HepG2 (cell line): ENCODE results near the gene DAZAP1. TPM values are rescaled to one million over a fixed set of nuclear protein-coding genes. Genes with fewer than 3 reads are reported as not detected.
A peak's percentile ranks its signal among the peaks of the same experiment; 100 is the strongest.

Experiments used
- ARID2 ChIP-seq: sonication (generic); formaldehyde crosslinking; IDR thresholded peaks from 2 replicates; pipeline ENCODE4 v1.8.1; 2022; ENCODE audit warnings: mild to moderate bottlenecking, missing genetic modification reagents, borderline replicate concordance
- ATAD3A ChIP-seq: sonication (generic); formaldehyde crosslinking; IDR thresholded peaks from 2 replicates; pipeline ENCODE4 v1.4.0; 2020; ENCODE audit warnings: missing genetic modification reagents
- FOXK2 ChIP-seq: fragments of 450-650 bp; IDR thresholded peaks from 2 replicates; pipeline ENCODE4 v1.6.1; 2016
- FOXM1 ChIP-seq: sonication (generic); formaldehyde crosslinking; IDR thresholded peaks from 2 replicates; pipeline ENCODE4 v1.5.0; 2020; ENCODE audit warnings: missing genetic modification reagents
- JUNB ChIP-seq: sonication (generic); formaldehyde crosslinking; IDR thresholded peaks from 2 replicates; pipeline ENCODE4 v1.8.0; 2022; ENCODE audit warnings: missing genetic modification reagents, mild to moderate bottlenecking, borderline replicate concordance
- MATR3 ChIP-seq: sonication (generic); formaldehyde crosslinking; IDR thresholded peaks from 2 replicates; pipeline ENCODE4 v1.4.0; 2020; ENCODE audit warnings: missing genetic modification reagents
- MBNL3 ChIP-seq: fragments of 250-450 bp; sonication (Bioruptor Pico); conservative IDR thresholded peaks from 2 replicates; pipeline ENCODE4 v1.8.0; 2022; ENCODE audit warnings: mild to moderate bottlenecking, inconsistent platforms
- NR2C2 ChIP-seq: sonication (generic); formaldehyde crosslinking; IDR thresholded peaks from 2 replicates; pipeline ENCODE4 v1.4.0; 2020; ENCODE audit warnings: missing genetic modification reagents, mild to moderate bottlenecking, moderate library complexity, borderline replicate concordance
- PHF8 ChIP-seq: sonication (generic); formaldehyde crosslinking; IDR thresholded peaks from 2 replicates; pipeline ENCODE4 v1.5.0; 2020; ENCODE audit warnings: missing genetic modification reagents
- SETDB1 ChIP-seq: sonication (generic); formaldehyde crosslinking; IDR thresholded peaks from 2 replicates; pipeline ENCODE4 v1.5.1; 2020; ENCODE audit warnings: missing genetic modification reagents, mild to moderate bottlenecking, borderline replicate concordance
- SIX1 ChIP-seq: sonication (generic); formaldehyde crosslinking; IDR thresholded peaks from 2 replicates; pipeline ENCODE4 v1.4.0; 2020; ENCODE audit warnings: missing genetic modification reagents, borderline replicate concordance
- ZBTB1 ChIP-seq: sonication (generic); formaldehyde crosslinking; IDR thresholded peaks from 2 replicates; pipeline ENCODE4 v1.4.0; 2020; ENCODE audit warnings: missing genetic modification reagents, borderline replicate concordance
- ZBTB7A ChIP-seq: sonication (generic); formaldehyde crosslinking; IDR thresholded peaks from 2 replicates; pipeline ENCODE4 v1.8.0; 2022; ENCODE audit warnings: mild to moderate bottlenecking, missing genetic modification reagents
- ZFP82 ChIP-seq: sonication (generic); formaldehyde crosslinking; IDR thresholded peaks from 2 replicates; pipeline ENCODE4 v1.5.1; 2020; ENCODE audit warnings: mild to moderate bottlenecking, missing genetic modification reagents, borderline replicate concordance
- ZIK1 ChIP-seq: sonication (generic); formaldehyde crosslinking; IDR thresholded peaks from 2 replicates; pipeline ENCODE4 v1.5.0; 2020; ENCODE audit warnings: mild to moderate bottlenecking, low read depth, missing genetic modification reagents, borderline replicate concordance
- ZNF124 ChIP-seq: sonication (generic); formaldehyde crosslinking; IDR thresholded peaks from 2 replicates; pipeline ENCODE4 v1.4.0; 2020; ENCODE audit warnings: missing genetic modification reagents
- ZNF143 ChIP-seq: sonication (generic); formaldehyde crosslinking; IDR thresholded peaks from 2 replicates; pipeline ENCODE4 v1.4.0; 2020; ENCODE audit warnings: missing genetic modification reagents
- ZNF17 ChIP-seq: sonication (generic); formaldehyde crosslinking; IDR thresholded peaks from 2 replicates; pipeline ENCODE4 v1.5.0; 2020; ENCODE audit warnings: mild to moderate bottlenecking, missing genetic modification reagents
- ZNF263 ChIP-seq: sonication (generic); formaldehyde crosslinking; IDR thresholded peaks from 2 replicates; pipeline ENCODE4 v1.4.0; 2020; ENCODE audit warnings: missing genetic modification reagents
- ZNF354B ChIP-seq: sonication (generic); formaldehyde crosslinking; IDR thresholded peaks from 2 replicates; pipeline ENCODE4 v1.8.0; 2022; ENCODE audit warnings: mild to moderate bottlenecking, missing genetic modification reagents
- ZNF580 ChIP-seq: IDR thresholded peaks from 2 replicates; pipeline ENCODE4 v1.6.1; 2016; ENCODE audit warnings: low read depth, borderline replicate concordance
- ZNF891 ChIP-seq: sonication (generic); formaldehyde crosslinking; IDR thresholded peaks from 2 replicates; pipeline ENCODE4 v1.5.0; 2020; ENCODE audit warnings: mild to moderate bottlenecking, missing genetic modification reagents
- polyA plus RNA-seq, 8 experiments: library from polyadenylated mRNA; depleted of rRNA in 3 of 8; stranded (reverse) in 7 of 8; unstranded in 1 of 8; fragments of >200 nt; fragmentation: Illumina TruSeq in 4 of 8; extraction: Trizol in 4 of 8; gene quantifications; 2 replicates each; pipeline versions ENCODE4 v1.2.1 to v1.2.3, GENCODE V29; 2011 to 2016; ENCODE audit warnings: low read depth in 4 of 8, missing spikeins in 1 of 8, mixed read lengths in 1 of 8; ENCODE audit not compliant: insufficient read depth in 1 of 8
- total RNA-seq, 5 experiments: library from RNA; depleted of rRNA; stranded (reverse); fragments of >200 nt; fragmentation: Illumina TruSeq; extraction: Trizol; gene quantifications; 2 replicates each; pipeline ENCODE4 v1.2.3, GENCODE V29; 2016; ENCODE audit warnings: low read depth in 1 of 5
- TF ChIP-seq, protein P1 (sequence below): sonication (generic); formaldehyde crosslinking; IDR thresholded peaks from 2 replicates; pipeline ENCODE4 v1.4.0; 2020; ENCODE audit warnings: missing genetic modification reagents
- TF ChIP-seq, protein P2 (sequence below): sonication (generic); formaldehyde crosslinking; IDR thresholded peaks from 2 replicates; pipeline ENCODE4 v1.5.0; 2020; ENCODE audit warnings: mild to moderate bottlenecking, low read depth, missing genetic modification reagents, borderline replicate concordance
- TF ChIP-seq, protein P3 (sequence below): IDR thresholded peaks from 2 replicates; pipeline ENCODE4 v1.6.1; 2016; ENCODE audit warnings: missing compliant biosample characterization, missing genetic modification reagents, borderline replicate concordance

The DAZAP1 gene
- total and polyA plus RNA-seq, 2 of the 13 experiments (the other 11 are each of a cell fraction or from before 2014, with no cell fraction given), result 63.3 to 79.2 TPM

- TF ChIP-seq, protein P1, sequence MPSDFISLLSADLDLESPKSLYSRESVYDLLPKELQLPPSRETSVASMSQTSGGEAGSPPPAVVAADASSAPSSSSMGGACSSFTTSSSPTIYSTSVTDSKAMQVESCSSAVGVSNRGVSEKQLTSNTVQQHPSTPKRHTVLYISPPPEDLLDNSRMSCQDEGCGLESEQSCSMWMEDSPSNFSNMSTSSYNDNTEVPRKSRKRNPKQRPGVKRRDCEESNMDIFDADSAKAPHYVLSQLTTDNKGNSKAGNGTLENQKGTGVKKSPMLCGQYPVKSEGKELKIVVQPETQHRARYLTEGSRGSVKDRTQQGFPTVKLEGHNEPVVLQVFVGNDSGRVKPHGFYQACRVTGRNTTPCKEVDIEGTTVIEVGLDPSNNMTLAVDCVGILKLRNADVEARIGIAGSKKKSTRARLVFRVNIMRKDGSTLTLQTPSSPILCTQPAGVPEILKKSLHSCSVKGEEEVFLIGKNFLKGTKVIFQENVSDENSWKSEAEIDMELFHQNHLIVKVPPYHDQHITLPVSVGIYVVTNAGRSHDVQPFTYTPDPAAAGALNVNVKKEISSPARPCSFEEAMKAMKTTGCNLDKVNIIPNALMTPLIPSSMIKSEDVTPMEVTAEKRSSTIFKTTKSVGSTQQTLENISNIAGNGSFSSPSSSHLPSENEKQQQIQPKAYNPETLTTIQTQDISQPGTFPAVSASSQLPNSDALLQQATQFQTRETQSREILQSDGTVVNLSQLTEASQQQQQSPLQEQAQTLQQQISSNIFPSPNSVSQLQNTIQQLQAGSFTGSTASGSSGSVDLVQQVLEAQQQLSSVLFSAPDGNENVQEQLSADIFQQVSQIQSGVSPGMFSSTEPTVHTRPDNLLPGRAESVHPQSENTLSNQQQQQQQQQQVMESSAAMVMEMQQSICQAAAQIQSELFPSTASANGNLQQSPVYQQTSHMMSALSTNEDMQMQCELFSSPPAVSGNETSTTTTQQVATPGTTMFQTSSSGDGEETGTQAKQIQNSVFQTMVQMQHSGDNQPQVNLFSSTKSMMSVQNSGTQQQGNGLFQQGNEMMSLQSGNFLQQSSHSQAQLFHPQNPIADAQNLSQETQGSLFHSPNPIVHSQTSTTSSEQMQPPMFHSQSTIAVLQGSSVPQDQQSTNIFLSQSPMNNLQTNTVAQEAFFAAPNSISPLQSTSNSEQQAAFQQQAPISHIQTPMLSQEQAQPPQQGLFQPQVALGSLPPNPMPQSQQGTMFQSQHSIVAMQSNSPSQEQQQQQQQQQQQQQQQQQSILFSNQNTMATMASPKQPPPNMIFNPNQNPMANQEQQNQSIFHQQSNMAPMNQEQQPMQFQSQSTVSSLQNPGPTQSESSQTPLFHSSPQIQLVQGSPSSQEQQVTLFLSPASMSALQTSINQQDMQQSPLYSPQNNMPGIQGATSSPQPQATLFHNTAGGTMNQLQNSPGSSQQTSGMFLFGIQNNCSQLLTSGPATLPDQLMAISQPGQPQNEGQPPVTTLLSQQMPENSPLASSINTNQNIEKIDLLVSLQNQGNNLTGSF (CRISPR knock-in tag), result no peak
- TF ChIP-seq MATR3 (CRISPR knock-in tag) (no peak), ZFP82 (CRISPR knock-in tag) (no peak), PHF8 (no peak), ATAD3A (CRISPR knock-in tag) (no peak), JUNB (CRISPR knock-in tag) (no peak), ZBTB7A (peak; percentile 91), SETDB1 (CRISPR knock-in tag) (no peak), MBNL3 (no peak), ZIK1 (CRISPR knock-in tag) (no peak), ZNF354B (CRISPR knock-in tag) (no peak), ZNF17 (CRISPR knock-in tag) (no peak), ZNF580 (peak; percentile 89), ZBTB1 (no peak), ARID2 (no peak), ZNF891 (CRISPR knock-in tag) (peak; percentile 72; the same call in 1 of the 2 replicates), ZNF143 (CRISPR knock-in tag) (no peak), NR2C2 (CRISPR knock-in tag) (peak; percentile 62; the same call in 1 of the 2 replicates), ZNF124 (no peak), FOXK2 (no peak), ZNF263 (CRISPR knock-in tag) (peak; percentile 89), SIX1 (CRISPR knock-in tag) (no peak), FOXM1 (CRISPR knock-in tag) (no peak)
- TF ChIP-seq, protein P2, sequence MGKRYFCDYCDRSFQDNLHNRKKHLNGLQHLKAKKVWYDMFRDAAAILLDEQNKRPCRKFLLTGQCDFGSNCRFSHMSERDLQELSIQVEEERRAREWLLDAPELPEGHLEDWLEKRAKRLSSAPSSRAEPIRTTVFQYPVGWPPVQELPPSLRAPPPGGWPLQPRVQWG, result no peak
- TF ChIP-seq, protein P3, sequence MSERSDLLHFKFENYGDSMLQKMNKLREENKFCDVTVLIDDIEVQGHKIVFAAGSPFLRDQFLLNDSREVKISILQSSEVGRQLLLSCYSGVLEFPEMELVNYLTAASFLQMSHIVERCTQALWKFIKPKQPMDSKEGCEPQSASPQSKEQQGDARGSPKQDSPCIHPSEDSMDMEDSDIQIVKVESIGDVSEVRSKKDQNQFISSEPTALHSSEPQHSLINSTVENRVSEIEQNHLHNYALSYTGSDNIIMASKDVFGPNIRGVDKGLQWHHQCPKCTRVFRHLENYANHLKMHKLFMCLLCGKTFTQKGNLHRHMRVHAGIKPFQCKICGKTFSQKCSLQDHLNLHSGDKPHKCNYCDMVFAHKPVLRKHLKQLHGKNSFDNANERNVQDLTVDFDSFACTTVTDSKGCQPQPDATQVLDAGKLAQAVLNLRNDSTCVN (CRISPR knock-in tag), result no peak; the same call in 1 of the 2 replicates
Measured at GRCh38 chr19:1424192-1424955, 17.0 kb downstream of the DAZAP1 start (continued).
